SJCRH30 (cell line): Measurements from ENCODE around the gene SYTL4. TPM values are rescaled to one million over a fixed set of nuclear protein-coding genes. Genes with fewer than 3 reads are reported as not detected.

Experiments used
- DNase-seq, 2 experiments: peaks; one replicate each; pipeline ENCODE4 v3.0.0-alpha.2; 2015 to 2020
- H3K27ac ChIP-seq: fragments of 250-450 bp; sonication (Bioruptor Pico); 2 replicates; pipeline ENCODE4 v1.5.1; 2020; ENCODE audit warnings: mild to moderate bottlenecking, moderate library complexity
- H3K27me3 ChIP-seq: fragments of 250-450 bp; sonication (Bioruptor Pico); 2 replicates; pipeline ENCODE4 v1.5.1; 2020; ENCODE audit warnings: mild to moderate bottlenecking, moderate library complexity
- H3K36me3 ChIP-seq: fragments of 250-450 bp; sonication (Bioruptor Pico); 2 replicates; pipeline ENCODE4 v1.5.1; 2020; ENCODE audit warnings: mild to moderate bottlenecking, moderate library complexity
- H3K4me1 ChIP-seq: fragments of 250-450 bp; sonication (Bioruptor Pico); 2 replicates; pipeline ENCODE4 v1.5.1; 2020; ENCODE audit warnings: mild to moderate bottlenecking, moderate library complexity
- H3K4me3 ChIP-seq: fragments of 250-450 bp; sonication (Bioruptor Pico); 2 replicates; pipeline ENCODE4 v1.5.1; 2020; ENCODE audit warnings: mild to moderate bottlenecking, moderate library complexity
- H3K9me3 ChIP-seq: fragments of 250-450 bp; sonication (Bioruptor Pico); replicated peaks from 2 replicates; pipeline ENCODE4 v1.5.1; 2020; ENCODE audit warnings: mild to moderate bottlenecking, moderate library complexity
- total RNA-seq: library from RNA; depleted of rRNA; stranded (reverse); fragments of >200 nt; shearing (Covaris generic); gene quantifications from 2 replicates; pipeline ENCODE4 v1.2.3, GENCODE V29; 2014; rRNA removed

Gene SYTL4
- total RNA-seq, 1 experiment from 2014 or later: not detected

DNA sequence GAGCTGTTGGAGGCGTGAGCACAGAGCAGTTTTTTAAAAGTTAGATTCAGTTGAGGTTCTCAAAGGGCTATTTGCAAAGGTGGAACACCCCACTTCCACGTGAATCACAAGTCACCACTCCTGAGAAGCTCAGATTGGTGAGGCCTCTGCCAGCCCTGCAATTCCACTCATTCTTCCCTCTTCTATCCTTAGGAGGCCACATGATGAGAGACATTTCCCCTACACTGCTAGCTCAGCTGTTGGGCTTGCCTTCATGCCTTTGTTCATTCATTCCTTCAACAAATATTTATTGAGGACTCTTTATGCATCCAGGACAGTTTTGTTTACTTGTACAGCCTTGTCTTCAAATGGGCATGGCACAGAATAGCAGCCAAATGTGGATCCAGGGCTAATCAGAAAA, 84.2 kb downstream of the SYTL4 start:
- Histone ChIP-seq H3K36me3 (no peaks in the 10 kb centered on the region), H3K4me3 (no peak overlapping the region), H3K4me1 (peaks cover 54% of the 10 kb centered on the region), H3K27ac (peak overlapping the region; percentile 52), H3K9me3 (no peaks in the 10 kb centered on the region), H3K27me3 (no peaks in the 10 kb centered on the region)
- peak in 1 of 2 experiments; percentile 23 for DNase-seq

DNA sequence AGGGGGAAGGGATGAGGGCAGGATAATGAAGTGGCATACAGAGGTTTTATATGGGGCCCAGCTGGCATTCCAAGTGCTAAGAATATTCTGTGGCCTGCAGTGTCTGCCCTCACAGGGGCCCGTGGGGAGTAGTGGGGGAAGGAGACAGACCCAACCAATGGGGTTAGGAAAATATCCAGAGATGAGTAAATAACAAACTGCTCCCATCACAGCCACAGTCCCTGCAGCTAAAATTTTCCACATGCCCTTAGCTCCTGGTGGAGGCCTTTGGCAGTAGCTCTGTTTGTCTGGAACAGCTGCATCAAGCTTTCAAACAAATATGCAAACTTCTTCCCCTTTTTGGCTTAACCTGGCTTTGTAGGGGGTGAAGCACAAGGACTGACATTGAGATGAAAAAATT, 84.8 kb downstream of the SYTL4 start:
- peak; percentile 65 to 73 for DNase-seq
- Histone ChIP-seq H3K27ac (peak overlapping the region; percentile 52), H3K27me3 (no peaks in the 10 kb centered on the region), H3K4me1 (peaks cover 54% of the 10 kb centered on the region), H3K4me3 (no peak overlapping the region), H3K9me3 (no peaks in the 10 kb centered on the region), H3K36me3 (no peaks in the 10 kb centered on the region)

GRCh38 chrX:100645106-100645505, 86.8 kb downstream of the SYTL4 start:
- Histone ChIP-seq H3K36me3 (no peaks in the 10 kb centered on the region), H3K4me1 (peaks cover 54% of the 10 kb centered on the region), H3K27me3 (no peaks in the 10 kb centered on the region), H3K9me3 (no peaks in the 10 kb centered on the region), H3K4me3 (no peak overlapping the region), H3K27ac (no peak overlapping the region)
- no peak for DNase-seq

- Histone ChIP-seq H3K4me3 (no peak within 1 kb of the TSS), H3K27me3 (no peaks in the 10 kb centered on the region), H3K36me3 (no peaks in the 10 kb centered on the region), H3K9me3 (no peaks in the 10 kb centered on the region), H3K27ac (no peak within 1 kb of the TSS; the same call in 1 of the 2 replicates), H3K4me1 (peaks cover 46% of the 10 kb centered on the region)
- DNase-seq: peak; percentile 35 to 48
Measured at GRCh38 chrX:100643956-100644860, 87.7 kb downstream of the SYTL4 start, which contains the start of gene SRPX2. Gene SRPX2, plus strand, starts transcription at chrX:100644199. Its CDS starts 2,124 bp downstream, at chrX:100646323.

DNA sequence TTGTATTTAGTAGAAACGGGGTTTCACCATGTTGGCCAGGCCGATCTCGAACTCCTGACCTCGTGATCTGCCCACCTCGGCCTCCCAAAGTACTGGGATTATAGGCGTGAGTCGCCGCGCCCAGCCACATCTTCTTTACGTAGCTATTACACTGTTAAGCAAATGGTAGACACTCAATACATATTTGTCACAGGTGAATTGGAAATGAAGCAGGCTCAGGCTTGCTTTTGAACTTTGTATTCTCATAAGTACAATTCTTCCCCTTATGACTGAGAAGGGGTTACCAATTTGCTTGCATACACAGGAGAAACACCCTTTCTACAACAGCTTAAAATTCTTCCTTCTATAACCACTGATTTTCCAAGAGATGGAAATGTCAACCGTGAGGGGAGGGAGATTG, 88.7 kb downstream of the SYTL4 start:
- Histone ChIP-seq H3K4me3 (no peak overlapping the region), H3K36me3 (no peaks in the 10 kb centered on the region)

DNA sequence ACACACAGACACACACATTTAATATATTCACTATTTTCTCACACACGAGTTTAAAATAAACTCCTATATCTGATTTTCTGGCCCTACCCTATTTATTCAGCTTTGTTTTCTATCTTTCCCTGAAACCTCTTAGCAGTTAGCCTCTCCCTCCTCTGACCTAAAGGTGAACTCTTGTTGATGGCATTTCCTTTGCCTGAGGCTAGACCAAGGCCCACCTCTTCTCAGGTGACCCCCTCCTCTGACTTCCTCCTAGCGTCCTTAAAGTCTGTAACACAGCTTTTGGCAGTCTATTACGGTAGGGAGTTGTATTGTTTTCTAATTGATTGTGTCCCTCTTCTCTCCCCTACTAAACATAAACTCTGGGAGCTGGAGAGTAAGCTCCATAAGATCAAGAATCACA, 89.6 kb downstream of the SYTL4 start:
- Histone ChIP-seq H3K27ac (no peak overlapping the region), H3K27me3 (no peaks in the 10 kb centered on the region), H3K4me3 (no peak overlapping the region), H3K4me1 (peaks cover 31% of the 10 kb centered on the region), H3K9me3 (no peaks in the 10 kb centered on the region), H3K36me3 (no peaks in the 10 kb centered on the region)
- no peak for DNase-seq

More for the DNA sequence above, 88.7 kb downstream of the SYTL4 start:
- Histone ChIP-seq H3K4me1 (peaks cover 36% of the 10 kb centered on the region), H3K27me3 (no peaks in the 10 kb centered on the region), H3K9me3 (no peaks in the 10 kb centered on the region), H3K27ac (no peak overlapping the region)
- DNase-seq: no peak

DNA sequence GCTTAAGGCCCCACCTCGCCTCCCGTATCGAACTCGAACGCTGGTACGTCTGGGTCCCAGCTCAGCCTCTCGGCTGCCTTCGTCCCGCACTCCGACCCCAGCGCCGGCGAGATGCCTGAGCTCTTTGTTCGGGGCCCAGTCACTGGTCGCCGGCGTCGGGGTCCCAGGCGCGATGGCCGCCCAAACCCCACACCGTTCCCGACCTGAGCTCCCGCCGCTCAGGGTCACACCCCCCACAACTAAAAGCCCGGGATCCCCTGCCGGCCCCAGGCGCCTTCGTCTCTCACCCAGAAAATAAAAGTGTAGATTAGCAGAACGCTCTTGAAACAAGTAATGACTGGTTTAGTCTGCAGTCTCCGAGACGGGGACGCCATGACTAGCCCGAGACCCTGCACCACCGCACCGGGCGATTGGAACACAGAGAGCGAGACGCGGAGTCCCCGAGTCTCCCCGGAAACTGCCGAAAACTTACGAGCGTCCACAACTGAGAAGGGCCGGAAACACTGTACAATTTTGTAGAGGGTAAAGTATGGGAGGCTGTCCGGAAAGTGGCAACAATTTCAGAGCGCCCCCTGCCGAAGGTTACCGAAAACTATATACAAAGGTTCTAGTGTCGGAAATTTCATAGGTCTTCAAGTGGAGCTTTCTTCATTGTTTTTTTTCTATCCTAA, 95.5 kb downstream of the SYTL4 start, which contains the start of gene TSPAN6:
TSPAN6 (minus strand) TSS at position 486 of the 671 bp plus-strand sequence; CDS start at position 374, 112 bp downstream.
- Histone ChIP-seq H3K27me3 (no peaks in the 10 kb centered on the region), H3K36me3 (peaks cover 8% of the 10 kb centered on the region; the same call in 1 of the 2 replicates), H3K27ac (peak within 1 kb of the TSS; percentile 76), H3K4me1 (peaks cover 7% of the 10 kb centered on the region), H3K9me3 (no peaks in the 10 kb centered on the region), H3K4me3 (peak within 1 kb of the TSS; percentile 85)
- DNase-seq: peak; percentile 89 to 96

DNA sequence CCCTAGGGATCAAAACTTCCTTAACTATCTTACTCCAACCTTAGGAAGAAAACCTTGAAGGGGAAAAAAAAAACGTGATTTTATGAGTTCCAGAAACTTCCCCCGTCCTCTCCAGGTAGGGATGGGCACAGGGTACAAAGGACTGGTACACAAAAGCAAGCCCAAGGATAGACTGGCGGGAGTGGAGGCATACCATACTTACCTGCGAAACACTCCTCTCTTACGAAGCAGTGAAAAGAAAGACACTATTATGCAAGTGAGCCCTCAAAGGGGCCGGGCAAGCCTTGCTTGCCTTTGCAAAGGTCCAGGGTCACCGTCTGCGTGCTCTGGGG, 96.0 kb downstream of the SYTL4 start:
- no peaks in the 10 kb centered on the region for H3K9me3 ChIP-seq
- H3K27me3 ChIP-seq: no peaks in the 10 kb centered on the region
- H3K4me3 ChIP-seq: peak overlapping the region; percentile 85
- no peak for DNase-seq
- H3K4me1 ChIP-seq: peaks cover 7% of the 10 kb centered on the region
- peaks cover 8% of the 10 kb centered on the region; the same call in 1 of the 2 replicates for H3K36me3 ChIP-seq
- H3K27ac ChIP-seq: peak overlapping the region; percentile 76

DNA sequence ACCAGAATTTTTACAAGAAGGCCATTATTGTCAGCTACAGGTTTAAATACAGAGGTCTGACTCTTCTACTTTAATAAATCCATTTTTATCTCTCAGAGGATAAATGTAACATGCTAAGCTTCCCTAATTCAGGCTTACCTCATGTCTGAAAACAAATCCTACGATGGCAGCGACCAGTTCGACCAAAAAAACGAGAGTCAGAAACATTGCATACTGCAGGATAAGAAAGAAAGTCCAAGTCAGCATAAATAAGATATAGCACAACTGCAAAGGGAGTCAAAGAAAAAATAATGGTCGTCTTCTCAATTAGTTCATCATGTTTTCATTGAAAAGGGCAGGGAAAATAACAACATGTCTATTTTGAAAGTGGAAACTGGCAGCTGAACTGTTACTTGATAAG, 96.9 kb downstream of the SYTL4 start:
- Histone ChIP-seq H3K4me3 (no peak overlapping the region), H3K36me3 (peaks cover 8% of the 10 kb centered on the region; the same call in 1 of the 2 replicates)

DNA sequence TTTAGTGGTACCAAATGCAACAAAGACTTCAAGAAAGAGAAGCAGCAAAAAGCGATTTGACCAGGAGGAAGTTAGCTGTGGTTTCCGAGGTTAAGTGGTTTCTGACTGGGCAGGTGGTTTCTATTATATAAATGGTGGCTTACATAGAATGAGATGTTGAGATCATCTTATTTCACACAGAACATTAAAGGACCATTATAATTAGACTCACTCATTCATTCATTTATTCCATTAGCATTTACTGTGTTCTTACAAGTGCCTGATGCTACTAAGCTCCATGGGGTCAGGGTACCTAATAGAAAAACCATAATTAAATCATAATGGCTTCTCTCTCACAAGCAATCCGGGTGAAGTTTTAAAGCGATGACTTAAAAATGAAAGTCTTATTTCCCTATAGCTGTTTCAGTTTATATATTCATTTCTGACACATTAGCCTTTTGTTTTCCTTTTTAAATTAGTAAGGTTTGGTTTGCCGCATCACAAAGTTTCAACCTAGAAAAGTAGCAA, 105.9 kb downstream of the SYTL4 start:
- H3K27ac ChIP-seq: no peak overlapping the region
- peaks cover 3% of the 10 kb centered on the region; the same call in 1 of the 2 replicates for H3K36me3 ChIP-seq
- peaks cover 11% of the 10 kb centered on the region; the same call in 1 of the 2 replicates for H3K4me1 ChIP-seq
- H3K9me3 ChIP-seq: no peaks in the 10 kb centered on the region
- DNase-seq: peak in 1 of 2 experiments; percentile 36
- H3K4me3 ChIP-seq: no peak overlapping the region
- H3K27me3 ChIP-seq: no peaks in the 10 kb centered on the region

More for the DNA sequence above, 96.9 kb downstream of the SYTL4 start:
- H3K4me1 ChIP-seq: peaks cover 7% of the 10 kb centered on the region
- no peak for DNase-seq
- H3K27me3 ChIP-seq: no peaks in the 10 kb centered on the region
- no peak overlapping the region for H3K27ac ChIP-seq
- H3K9me3 ChIP-seq: no peaks in the 10 kb centered on the region

Other genes with a start within 250 kb of the SYTL4 start
- gene TNMD, start 147.2 kb downstream of the SYTL4 start, total RNA-seq: not detected in 2 replicates
- gene TSPAN6, start 95.3 kb downstream of the SYTL4 start, total RNA-seq: 58.8 and 61.7 TPM in 2 replicates
- 0.97 and 1.3 TPM in 2 replicates for gene SRPX2, start 87.9 kb downstream of the SYTL4 start, total RNA-seq
- 37.5 and 38.6 TPM in 2 replicates for gene CSTF2, start 88.3 kb upstream of the SYTL4 start, total RNA-seq
- not detected in 2 replicates for gene NOX1, start 142.2 kb upstream of the SYTL4 start, total RNA-seq
- 0.15 and 0.34 TPM in 2 replicates for gene XKRX, start 196.8 kb upstream of the SYTL4 start, total RNA-seq
- not detected in 2 replicates for gene ARL13A, start 237.6 kb upstream of the SYTL4 start, total RNA-seq